Measurements from ENCODE around the gene IL1RAP. TPM values are rescaled to one million over a fixed set of nuclear protein-coding genes. Genes with fewer than 3 reads are reported as not detected.

IL1RAP gene
- total and polyA plus RNA-seq, 9 of the 15 experiments (the other 6 are each of a cell fraction or from before 2014, with no cell fraction given): 0.23 to 1.8 (median 0.88) TPM

- H3K4me2 ChIP-seq (ENCODE audit: insufficient read depth, low read length): no peak overlapping the region
- in situ Hi-C loops (cut with MboI): no loop called here
- 11% methylated on average over 3 of the region's 3 CpGs for WGBS (ENCODE audit: insufficient coverage, low coverage, missing lambda C conversion rate)
- FAIRE-seq (no peak), DNase-seq (ENCODE audit: extremely low read depth in 1 of 4, low spot score in 3 of 4) (no peak), ATAC-seq (no peak)
- BruUV-seq (replicated peaks): no TSS peak
- POLR2A ChIA-PET: no interaction called here
- H3K9ac ChIP-seq (ENCODE audit: insufficient read depth in 1 of 2, low read depth in 2 of 2, low read length in 2 of 2): no peak overlapping the region
- H4K20me1 ChIP-seq (replicated peaks; ENCODE audit: control insufficient read depth, insufficient read depth, low read length): no peaks in the 10 kb centered on the region
- no peaks in the 10 kb centered on the region for H3K9me3 ChIP-seq (replicated peaks; ENCODE audit: control insufficient read depth, insufficient read depth, low read depth, low read length)
- TF ChIP-seq ZNF766 (CRISPR knock-in tag; conservative IDR thresholded peaks at IDR 0.05) (no peak), ZFP30 (CRISPR knock-in tag; IDR thresholded peaks at IDR 0.05; ENCODE audit: borderline replicate concordance) (no peak), ZNF124 (CRISPR knock-in tag; IDR thresholded peaks at IDR 0.05) (no peak), CBX5 (IDR thresholded peaks at IDR 0.05; ENCODE audit: borderline replicate concordance, low read depth) (no peak), HDGF (IDR thresholded peaks at IDR 0.05) (no peak), FOXP4 (CRISPR knock-in tag; IDR thresholded peaks at IDR 0.05; ENCODE audit: borderline replicate concordance) (no peak), ZNF77 (CRISPR knock-in tag; IDR thresholded peaks at IDR 0.05) (no peak), PPARD (CRISPR knock-in tag; IDR thresholded peaks at IDR 0.05) (no peak), ZBTB34 (CRISPR knock-in tag; IDR thresholded peaks at IDR 0.05) (no peak), NCOR1 (IDR thresholded peaks at IDR 0.05) (no peak), AFF4 (CRISPR knock-in tag; IDR thresholded peaks at IDR 0.05) (no peak), BDP1 (IDR thresholded peaks at IDR 0.05; ENCODE audit: insufficient read depth, insufficient read length) (no peak)
- no peaks in the 10 kb centered on the region for H3K9me1 ChIP-seq (ENCODE audit: control insufficient read depth, insufficient read depth, low read length)
- no peak overlapping the region for H3K27ac ChIP-seq (ENCODE audit: extremely low read depth, low read depth, low read length)
- no peak overlapping the region for H3K4me3 ChIP-seq
- no peaks in the 10 kb centered on the region for H3K27me3 ChIP-seq (ENCODE audit: control insufficient read depth in 2 of 2, insufficient read depth in 2 of 2, low read length in 2 of 2)
- no peaks in the 10 kb centered on the region for H3K36me3 ChIP-seq (ENCODE audit: control insufficient read depth, insufficient read depth, low read length)
- no peaks in the 10 kb centered on the region for H3K79me2 ChIP-seq (ENCODE audit: control insufficient read depth, insufficient read depth, low read length)
- CTCF ChIA-PET (ENCODE audit: low intra/inter-chr PET ratio): interaction anchor here (0.6 kb wide), 1 partner anchor 15 kb away, joined by 5 read pairs; no protein-coding TSS in a partner anchor
- intact Hi-C loops (cut with micrococcal nuclease): no loop called here
- H3K4me1 ChIP-seq (replicated peaks in 1 of 2; ENCODE audit: control insufficient read depth in 2 of 2, insufficient read depth in 2 of 2, low read length in 2 of 2): no peaks in the 10 kb centered on the region
- H2AFZ ChIP-seq (ENCODE audit: low read depth, low read length): no peak overlapping the region
Observed at GRCh38 chr3:190676481-190676880, 162.6 kb downstream of the IL1RAP start.
